HEK293 (cell line): ENCODE results near the gene DDAH1.

Experiments used
- CTCF ChIP-seq: fragments of 450-650 bp; formaldehyde crosslinking; IDR thresholded peaks from 2 replicates; pipeline ENCODE4 v1.5.1; 2016; ENCODE audit warnings: missing biosample characterization, missing genetic modification characterization
- PBX3 ChIP-seq: sonication (generic); formaldehyde crosslinking; IDR thresholded peaks from 2 replicates; pipeline ENCODE4 v1.8.1; 2022; ENCODE audit warnings: mild to moderate bottlenecking, moderate library complexity, missing genetic modification reagents
- RBAK ChIP-seq: fragments of 450-650 bp; formaldehyde crosslinking; IDR thresholded peaks from 2 replicates; pipeline ENCODE4 v1.5.1; 2016; ENCODE audit warnings: missing biosample characterization, missing genetic modification characterization
- SCRT2 ChIP-seq: fragments of 450-650 bp; formaldehyde crosslinking; IDR thresholded peaks from 2 replicates; pipeline ENCODE4 v1.5.1; 2016; ENCODE audit warnings: missing biosample characterization, missing genetic modification characterization
- ZIC2 ChIP-seq: fragments of 450-650 bp; formaldehyde crosslinking; IDR thresholded peaks from 2 replicates; pipeline ENCODE4 v1.5.1; 2016; ENCODE audit warnings: missing biosample characterization, missing genetic modification characterization
- ZNF530 ChIP-seq: fragments of 450-650 bp; formaldehyde crosslinking; IDR thresholded peaks from 2 replicates; pipeline ENCODE4 v1.5.1; 2016; ENCODE audit warnings: low read depth, missing biosample characterization, missing genetic modification characterization
- ZNF639 ChIP-seq: fragments of 450-650 bp; formaldehyde crosslinking; IDR thresholded peaks from 2 replicates; pipeline ENCODE4 v1.5.1; 2016; ENCODE audit warnings: missing biosample characterization, missing genetic modification characterization
- ZNF830 ChIP-seq: fragments of 450-650 bp; IDR thresholded peaks from 2 replicates; pipeline ENCODE4 v1.5.0; 2018; ENCODE audit warnings: missing biosample characterization, missing genetic modification characterization, low read depth, mild to moderate bottlenecking, moderate library complexity
- TF ChIP-seq, protein P1 (sequence below): fragments of 450-650 bp; formaldehyde crosslinking; IDR thresholded peaks from 2 replicates; pipeline ENCODE4 v1.5.1; 2016; ENCODE audit warnings: missing biosample characterization, missing genetic modification characterization, borderline replicate concordance

DNA sequence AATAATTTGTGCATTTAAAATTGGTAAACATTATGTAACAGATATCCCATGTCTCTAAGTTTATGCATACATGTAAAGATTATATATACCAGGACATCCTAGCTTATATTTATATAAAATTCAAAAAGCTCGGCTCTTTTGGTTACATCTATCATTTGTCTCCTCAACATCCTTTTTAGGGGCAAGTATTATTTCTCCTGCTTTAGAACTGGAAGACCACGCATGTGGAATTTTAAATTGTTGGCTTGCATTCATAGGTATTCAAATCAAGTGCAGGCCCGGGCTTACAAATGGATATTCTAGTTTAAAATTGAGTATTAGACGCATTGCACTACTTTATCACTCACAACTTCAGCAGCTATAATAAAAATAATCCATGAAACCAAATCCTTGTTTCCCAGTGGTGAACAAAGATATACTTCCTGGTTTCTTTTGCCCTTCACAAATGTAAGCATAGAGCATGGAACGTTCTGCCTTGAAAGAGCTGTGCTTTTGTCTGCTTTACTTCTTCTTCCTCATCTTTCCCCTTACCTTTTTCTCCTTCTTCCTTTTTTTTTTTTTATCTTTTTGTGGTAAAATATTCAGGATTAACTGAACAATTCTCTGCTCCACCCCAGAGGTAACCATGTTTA lies 57.1 kb downstream of the DDAH1 start:
- TF ChIP-seq CTCF (tag by site-specific recombination) (no peak), SCRT2 (no peak), ZNF830 (no peak), ZNF530 (tag by site-specific recombination) (no peak), ZNF639 (no peak), RBAK (tag by site-specific recombination) (no peak), PBX3 (CRISPR knock-in tag) (no peak), ZIC2 (tag by site-specific recombination) (no peak)
- TF ChIP-seq, protein P1, sequence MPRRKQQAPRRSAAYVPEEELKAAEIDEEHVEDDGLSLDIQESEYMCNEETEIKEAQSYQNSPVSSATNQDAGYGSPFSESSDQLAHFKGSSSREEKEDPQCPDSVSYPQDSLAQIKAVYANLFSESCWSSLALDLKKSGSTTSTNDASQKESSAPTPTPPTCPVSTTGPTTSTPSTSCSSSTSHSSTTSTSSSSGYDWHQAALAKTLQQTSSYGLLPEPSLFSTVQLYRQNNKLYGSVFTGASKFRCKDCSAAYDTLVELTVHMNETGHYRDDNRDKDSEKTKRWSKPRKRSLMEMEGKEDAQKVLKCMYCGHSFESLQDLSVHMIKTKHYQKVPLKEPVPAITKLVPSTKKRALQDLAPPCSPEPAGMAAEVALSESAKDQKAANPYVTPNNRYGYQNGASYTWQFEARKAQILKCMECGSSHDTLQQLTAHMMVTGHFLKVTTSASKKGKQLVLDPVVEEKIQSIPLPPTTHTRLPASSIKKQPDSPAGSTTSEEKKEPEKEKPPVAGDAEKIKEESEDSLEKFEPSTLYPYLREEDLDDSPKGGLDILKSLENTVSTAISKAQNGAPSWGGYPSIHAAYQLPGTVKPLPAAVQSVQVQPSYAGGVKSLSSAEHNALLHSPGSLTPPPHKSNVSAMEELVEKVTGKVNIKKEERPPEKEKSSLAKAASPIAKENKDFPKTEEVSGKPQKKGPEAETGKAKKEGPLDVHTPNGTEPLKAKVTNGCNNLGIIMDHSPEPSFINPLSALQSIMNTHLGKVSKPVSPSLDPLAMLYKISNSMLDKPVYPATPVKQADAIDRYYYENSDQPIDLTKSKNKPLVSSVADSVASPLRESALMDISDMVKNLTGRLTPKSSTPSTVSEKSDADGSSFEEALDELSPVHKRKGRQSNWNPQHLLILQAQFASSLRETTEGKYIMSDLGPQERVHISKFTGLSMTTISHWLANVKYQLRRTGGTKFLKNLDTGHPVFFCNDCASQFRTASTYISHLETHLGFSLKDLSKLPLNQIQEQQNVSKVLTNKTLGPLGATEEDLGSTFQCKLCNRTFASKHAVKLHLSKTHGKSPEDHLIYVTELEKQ: no peak
